Astrocyte (in vitro differentiated cells and primary cell): ENCODE results near the gene NLRP14. TPM values are rescaled to one million over a fixed set of nuclear protein-coding genes. Genes with fewer than 3 reads are reported as not detected.

Experiments used
- DNase-seq: peaks from one replicate; pipeline ENCODE4 v3.0.0-alpha.2; 2010; ENCODE audit warnings: low read depth
- FAIRE-seq: peaks from 2 replicates; lab custom pipeline; 2011; peaks lifted over from hg19 to GRCh38; lab: Jason Lieb, UNC
- H2AFZ ChIP-seq: 2 replicates; pipeline ENCODE4 v1.6.0; 2012; ENCODE audit warnings: low read depth, low read length, inconsistent platforms
- H3K27ac ChIP-seq: 2 replicates; pipeline ENCODE4 v1.5.1; 2011; ENCODE audit warnings: low read depth, low read length, inconsistent platforms
- H3K27me3 ChIP-seq: 2 replicates; pipeline ENCODE4 v1.6.0; 2011; ENCODE audit warnings: low read length, inconsistent platforms; ENCODE audit not compliant: insufficient read depth
- H3K36me3 ChIP-seq: 2 replicates; pipeline ENCODE4 v1.5.1; 2011; ENCODE audit warnings: low read length, inconsistent platforms; ENCODE audit not compliant: insufficient read depth
- H3K4me1 ChIP-seq: 2 replicates; pipeline ENCODE4 v1.5.1; 2011; ENCODE audit warnings: low read length, inconsistent platforms; ENCODE audit not compliant: insufficient read depth
- H3K4me2 ChIP-seq: 2 replicates; pipeline ENCODE4 v1.6.0; 2012; ENCODE audit warnings: low read length, inconsistent platforms
- H3K4me3 ChIP-seq: 2 replicates; pipeline ENCODE4 v1.5.1; 2011; ENCODE audit warnings: low read depth, mild to moderate bottlenecking, low read length, inconsistent platforms; ENCODE audit not compliant: insufficient read depth
- H3K79me2 ChIP-seq: 2 replicates; pipeline ENCODE4 v1.6.0; 2012; ENCODE audit warnings: mild to moderate bottlenecking, low read length, inconsistent platforms; ENCODE audit not compliant: insufficient read depth
- H3K9ac ChIP-seq: 2 replicates; pipeline ENCODE4 v1.6.0; 2012; ENCODE audit warnings: mild to moderate bottlenecking, low read length, inconsistent platforms
- H3K9me3 ChIP-seq: 2 replicates; pipeline ENCODE4 v1.5.1; 2012; ENCODE audit warnings: low read depth, mild to moderate bottlenecking, low read length, inconsistent platforms; ENCODE audit not compliant: insufficient read depth
- H4K20me1 ChIP-seq: 2 replicates; pipeline ENCODE4 v1.6.0; 2012; ENCODE audit warnings: low read length, inconsistent platforms; ENCODE audit not compliant: insufficient read depth
- H3K27ac Mint-ChIP-seq: one replicate; pipeline ENCODE4 v1.8.0; 2021; ENCODE audit warnings: mild to moderate bottlenecking, mixed read lengths; ENCODE audit not compliant: unreplicated experiment
- H3K27me3 Mint-ChIP-seq: one replicate; pipeline ENCODE4 v1.8.0; 2021; ENCODE audit warnings: low read depth, mixed read lengths; ENCODE audit not compliant: unreplicated experiment
- H3K36me3 Mint-ChIP-seq: one replicate; pipeline ENCODE4 v1.8.0; 2021; ENCODE audit warnings: low read depth, mixed read lengths; ENCODE audit not compliant: unreplicated experiment
- H3K4me1 Mint-ChIP-seq: one replicate; pipeline ENCODE4 v1.8.0; 2021; ENCODE audit warnings: low read depth, mixed read lengths; ENCODE audit not compliant: unreplicated experiment
- H3K4me3 Mint-ChIP-seq: one replicate; pipeline ENCODE4 v1.8.0; 2021; ENCODE audit warnings: mild to moderate bottlenecking, moderate library complexity, mixed read lengths; ENCODE audit not compliant: unreplicated experiment
- H3K9me3 Mint-ChIP-seq: one replicate; pipeline ENCODE4 v1.8.0; 2021; ENCODE audit warnings: mild to moderate bottlenecking, mixed read lengths; ENCODE audit not compliant: unreplicated experiment
- EZH2 ChIP-seq: IDR thresholded peaks from 2 replicates; pipeline ENCODE4 v1.6.1; 2012; ENCODE audit warnings: mild to moderate bottlenecking, low read length, inconsistent platforms; ENCODE audit not compliant: insufficient read depth
- total RNA-seq: library from RNA; stranded (reverse); gene quantifications from 2 replicates; pipeline ENCODE4 v1.2.1, GENCODE V29; 2021
- TF ChIP-seq, protein P1 (sequence below): IDR thresholded peaks from 2 replicates; pipeline ENCODE4 v1.5.1; 2011; ENCODE audit warnings: low read depth, mild to moderate bottlenecking, inconsistent platforms, low read length, moderate library complexity; ENCODE audit not compliant: insufficient read depth

NLRP14 gene
- total RNA-seq, 1 donor from 2014 or later = not detected

DNA sequence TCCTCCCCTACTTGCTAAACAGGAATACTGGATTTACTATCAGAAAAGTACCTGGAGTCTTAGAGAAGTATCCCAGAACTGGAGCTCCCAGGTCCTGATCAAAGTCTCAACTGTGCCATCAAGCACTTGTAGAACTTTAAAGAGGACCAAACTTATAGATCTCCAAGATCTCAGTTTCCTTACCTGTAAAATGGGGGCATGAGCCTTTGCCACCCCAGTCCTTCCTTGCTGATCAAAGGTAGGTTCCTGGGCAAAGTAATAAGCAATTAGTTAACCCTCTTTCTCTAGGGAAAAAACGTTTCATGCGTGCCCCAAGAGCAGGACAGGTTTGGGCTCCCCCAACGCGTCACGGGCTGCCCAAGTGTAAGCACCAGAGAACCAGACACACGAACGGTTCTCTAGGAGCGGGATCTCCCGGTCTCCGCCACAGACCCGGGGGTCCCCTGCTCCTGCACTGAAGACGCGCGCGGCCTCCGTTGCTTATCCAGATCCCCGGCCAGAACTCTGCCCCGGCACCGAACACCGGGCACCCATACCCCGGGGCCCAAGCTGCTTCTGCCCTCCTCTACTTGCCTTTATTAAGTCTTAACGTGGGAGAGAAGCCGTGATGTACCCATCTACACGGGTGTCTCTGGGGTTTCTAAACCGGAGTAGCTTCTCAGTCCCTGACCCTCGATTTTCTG is 638 bp upstream of the NLRP14 start:
- Histone ChIP-seq H3K4me3 (peak overlapping the region; percentile 96), H3K4me1 (peaks cover 8% of the 10 kb centered on the region), H3K4me2 (peak overlapping the region; percentile 94), H3K27ac (peak overlapping the region; percentile 84), H3K9me3 (no peaks in the 10 kb centered on the region), H4K20me1 (no peaks in the 10 kb centered on the region), H3K27me3 (no peaks in the 10 kb centered on the region), H3K79me2 (no peaks in the 10 kb centered on the region), H2AFZ (peak overlapping the region; percentile 100), H3K9ac (peak overlapping the region; percentile 90), H3K36me3 (no peaks in the 10 kb centered on the region)
- H3K27me3 Mint-ChIP-seq = no peaks in the 10 kb centered on the region
- TF ChIP-seq EZH2 = no peak
- TF ChIP-seq, protein P1, sequence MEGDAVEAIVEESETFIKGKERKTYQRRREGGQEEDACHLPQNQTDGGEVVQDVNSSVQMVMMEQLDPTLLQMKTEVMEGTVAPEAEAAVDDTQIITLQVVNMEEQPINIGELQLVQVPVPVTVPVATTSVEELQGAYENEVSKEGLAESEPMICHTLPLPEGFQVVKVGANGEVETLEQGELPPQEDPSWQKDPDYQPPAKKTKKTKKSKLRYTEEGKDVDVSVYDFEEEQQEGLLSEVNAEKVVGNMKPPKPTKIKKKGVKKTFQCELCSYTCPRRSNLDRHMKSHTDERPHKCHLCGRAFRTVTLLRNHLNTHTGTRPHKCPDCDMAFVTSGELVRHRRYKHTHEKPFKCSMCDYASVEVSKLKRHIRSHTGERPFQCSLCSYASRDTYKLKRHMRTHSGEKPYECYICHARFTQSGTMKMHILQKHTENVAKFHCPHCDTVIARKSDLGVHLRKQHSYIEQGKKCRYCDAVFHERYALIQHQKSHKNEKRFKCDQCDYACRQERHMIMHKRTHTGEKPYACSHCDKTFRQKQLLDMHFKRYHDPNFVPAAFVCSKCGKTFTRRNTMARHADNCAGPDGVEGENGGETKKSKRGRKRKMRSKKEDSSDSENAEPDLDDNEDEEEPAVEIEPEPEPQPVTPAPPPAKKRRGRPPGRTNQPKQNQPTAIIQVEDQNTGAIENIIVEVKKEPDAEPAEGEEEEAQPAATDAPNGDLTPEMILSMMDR = no peak
- H3K36me3 Mint-ChIP-seq = no peaks in the 10 kb centered on the region
- H3K9me3 Mint-ChIP-seq = no peaks in the 10 kb centered on the region
- peak; percentile 23 for DNase-seq
- no peak for FAIRE-seq
- H3K4me3 Mint-ChIP-seq = peak overlapping the region; percentile 100
- H3K4me1 Mint-ChIP-seq = no peaks in the 10 kb centered on the region
- peak overlapping the region; percentile 74 for H3K27ac Mint-ChIP-seq

DNA sequence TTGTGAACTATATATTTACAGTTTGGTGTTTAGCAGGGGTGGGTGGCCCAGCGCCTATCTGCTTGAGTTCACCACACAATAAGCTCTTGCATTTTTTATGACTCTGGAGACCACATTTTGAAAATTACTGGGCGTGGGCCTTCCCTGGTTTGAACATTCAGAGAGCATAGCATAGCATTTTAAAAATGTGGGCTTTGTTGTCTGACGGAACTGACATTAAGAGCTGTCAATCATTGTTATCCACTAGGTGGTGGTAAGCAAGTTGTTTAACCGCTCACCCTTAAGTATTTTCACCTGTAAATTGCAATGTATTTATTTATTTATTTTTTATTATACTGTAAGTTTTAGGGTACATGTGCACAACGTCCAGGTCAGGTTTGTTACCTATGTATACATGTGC is 1.0 kb downstream of the NLRP14 start:
- Mint-ChIP-seq H3K27me3 (no peaks in the 10 kb centered on the region), H3K4me1 (no peaks in the 10 kb centered on the region), H3K27ac (no peak overlapping the region), H3K9me3 (no peaks in the 10 kb centered on the region), H3K36me3 (no peaks in the 10 kb centered on the region), H3K4me3 (no peak overlapping the region)
- Histone ChIP-seq H4K20me1 (no peaks in the 10 kb centered on the region), H3K4me2 (no peak overlapping the region), H3K4me3 (no peak overlapping the region), H3K27ac (no peak overlapping the region), H3K27me3 (no peaks in the 10 kb centered on the region), H3K4me1 (peaks cover 8% of the 10 kb centered on the region), H3K9ac (no peak overlapping the region), H3K9me3 (no peaks in the 10 kb centered on the region), H2AFZ (no peak overlapping the region), H3K79me2 (no peaks in the 10 kb centered on the region), H3K36me3 (no peaks in the 10 kb centered on the region)
- TF ChIP-seq, protein P1 = no peak
- no peak for TF ChIP-seq EZH2
- no peak for DNase-seq
- FAIRE-seq = no peak

DNA sequence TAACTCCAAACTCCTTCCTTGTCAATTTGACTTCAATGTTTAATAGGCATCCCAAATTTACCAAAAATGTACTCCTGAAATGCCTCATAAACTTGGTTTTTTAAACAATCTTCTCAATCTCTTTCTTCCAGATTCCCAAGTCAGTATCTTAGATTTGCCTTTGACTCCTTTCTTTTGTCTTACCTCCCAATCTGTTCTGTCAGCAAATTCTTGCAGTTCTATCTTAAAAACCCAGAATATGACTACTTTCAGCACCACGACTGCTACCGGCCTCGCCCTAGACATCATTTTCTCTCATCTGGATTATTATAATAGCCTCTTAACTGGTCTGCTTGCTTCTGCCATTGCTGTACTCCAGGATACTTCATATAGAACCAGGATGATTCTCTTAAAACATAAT is 7.9 kb downstream of the NLRP14 start:
- no peaks in the 10 kb centered on the region for H3K4me1 ChIP-seq
- FAIRE-seq = no peak
- H3K27ac ChIP-seq = no peak overlapping the region
- no peak overlapping the region for H2AFZ ChIP-seq
- H3K36me3 Mint-ChIP-seq = no peaks in the 10 kb centered on the region
- no peaks in the 10 kb centered on the region for H3K36me3 ChIP-seq
- no peak overlapping the region for H3K27ac Mint-ChIP-seq
- no peaks in the 10 kb centered on the region for H4K20me1 ChIP-seq
- H3K9ac ChIP-seq = no peak overlapping the region
- H3K4me2 ChIP-seq = no peak overlapping the region
- no peak overlapping the region for H3K4me3 ChIP-seq
- TF ChIP-seq, protein P1 = no peak
- no peak for TF ChIP-seq EZH2
- no peaks in the 10 kb centered on the region for H3K4me1 Mint-ChIP-seq
- no peaks in the 10 kb centered on the region for H3K9me3 ChIP-seq
- no peaks in the 10 kb centered on the region for H3K9me3 Mint-ChIP-seq
- H3K79me2 ChIP-seq = no peaks in the 10 kb centered on the region
- no peak overlapping the region for H3K4me3 Mint-ChIP-seq
- peaks cover 8% of the 10 kb centered on the region for H3K27me3 Mint-ChIP-seq
- DNase-seq = no peak
- peaks cover 4% of the 10 kb centered on the region for H3K27me3 ChIP-seq
